GM12892 (cell line): Measurements from ENCODE around the gene AAMP.

Experiments
- DNase-seq: peaks from one replicate; pipeline ENCODE4 v3.0.0; 2011; ENCODE audit not compliant: insufficient read length
- FAIRE-seq: peaks from 2 replicates; lab custom pipeline; 2011; peaks lifted over from hg19 to GRCh38; lab: Jason Lieb, UNC
- POLR2A ChIP-seq: IDR thresholded peaks from 2 replicates; pipeline ENCODE4 v1.6.1; 2011; ENCODE audit warnings: low read depth, low read length, control low read depth
- POLR2AphosphoS5 ChIP-seq: IDR thresholded peaks from 2 replicates; pipeline ENCODE4 v1.6.1; 2011; ENCODE audit warnings: low read depth, low read length, control low read depth
- TAF1 ChIP-seq: IDR thresholded peaks from 2 replicates; pipeline ENCODE4 v1.6.1; 2011; ENCODE audit warnings: low read depth, mild to moderate bottlenecking, control low read depth, low read length, borderline replicate concordance

AAMP gene

GRCh38 chr2:218245214-218245613 is 24.7 kb downstream of the AAMP start:
- no peak for DNase-seq
- peak; percentile 25; the same call in 1 of the 2 replicates for TF ChIP-seq POLR2A
- TF ChIP-seq POLR2AphosphoS5, result no peak
- FAIRE-seq, result no peak

- DNase-seq (no peak), FAIRE-seq (no peak)
- TF ChIP-seq TAF1, result no peak
- 0 out of 2 replicates have a peak, but pooled peaks have one; percentile 33 for TF ChIP-seq POLR2AphosphoS5
Observed at GRCh38 chr2:218244665-218245064, 25.3 kb downstream of the AAMP start.

- DNase-seq (no peak), FAIRE-seq (no peak)
- no peak for TF ChIP-seq TAF1
- TF ChIP-seq POLR2A, result peak; percentile 27; the same call in 1 of the 2 replicates
Observed at GRCh38 chr2:218244204-218244603, 25.7 kb downstream of the AAMP start.

GRCh38 chr2:218238887-218239286 is 31.1 kb downstream of the AAMP start:
- FAIRE-seq (no peak), DNase-seq (no peak)
- TF ChIP-seq POLR2A (peak; percentile 41; the same call in 1 of the 2 replicates), POLR2AphosphoS5 (0 out of 2 replicates have a peak, but pooled peaks have one; percentile 2), TAF1 (no peak)

- TF ChIP-seq POLR2A (peak; percentile 25; the same call in 1 of the 2 replicates), POLR2AphosphoS5 (peak; percentile 54; the same call in 1 of the 2 replicates), TAF1 (no peak)
- FAIRE-seq, result no peak
Observed at GRCh38 chr2:218236829-218237228, 33.1 kb downstream of the AAMP start.

GRCh38 chr2:218235017-218235416 is 34.9 kb downstream of the AAMP start:
- DNase-seq, result no peak

More at GRCh38 chr2:218236829-218237228, 33.1 kb downstream of the AAMP start:
- DNase-seq, result no peak

GRCh38 chr2:218234521-218234920 is 35.4 kb downstream of the AAMP start:
- no peak for DNase-seq
- FAIRE-seq, result no peak

More at GRCh38 chr2:218235017-218235416, 34.9 kb downstream of the AAMP start:
- TF ChIP-seq TAF1 (no peak), POLR2A (no peak), POLR2AphosphoS5 (no peak)
- FAIRE-seq, result no peak

GRCh38 chr2:218233543-218233942 is 36.4 kb downstream of the AAMP start:
- FAIRE-seq, result no peak
- no peak for DNase-seq
- TF ChIP-seq POLR2AphosphoS5 (no peak), POLR2A (no peak), TAF1 (no peak)

More at GRCh38 chr2:218234521-218234920, 35.4 kb downstream of the AAMP start:
- TF ChIP-seq POLR2AphosphoS5, result no peak
- TF ChIP-seq POLR2A, result no peak
- no peak for TF ChIP-seq TAF1

GRCh38 chr2:218230882-218231281 is 39.1 kb downstream of the AAMP start:
- DNase-seq, result no peak
- TF ChIP-seq TAF1 (no peak), POLR2A (no peak), POLR2AphosphoS5 (no peak)
- FAIRE-seq, result no peak

- DNase-seq, result no peak
- no peak for FAIRE-seq
- no peak for TF ChIP-seq POLR2A
- peak; percentile 57; the same call in 1 of the 2 replicates for TF ChIP-seq POLR2AphosphoS5
Observed at GRCh38 chr2:218229851-218230250, 40.1 kb downstream of the AAMP start.

- peak; percentile 86 for FAIRE-seq
- DNase-seq, result peak; percentile 34
- no peak for TF ChIP-seq TAF1
- TF ChIP-seq POLR2AphosphoS5, result no peak
- no peak for TF ChIP-seq POLR2A
Observed at GRCh38 chr2:218229239-218229638, 40.7 kb downstream of the AAMP start.

- DNase-seq (no peak), FAIRE-seq (no peak)
- TF ChIP-seq POLR2AphosphoS5 (no peak; the same call in 1 of the 2 replicates), POLR2A (no peak), TAF1 (no peak)
Observed at GRCh38 chr2:218228366-218229090, 41.4 kb downstream of the AAMP start.
